Natural killer cell treated with Interleukin-12 subunit alpha and Interleukin-12 subunit beta and Interleukin-15 and Interleukin-18, amount 100 ng/mL, for 72 hours (primary cell): Measurements from ENCODE around the gene CCDC71L. TPM values are rescaled to one million over a fixed set of nuclear protein-coding genes. Genes with fewer than 3 reads are reported as not detected.

Source experiments
- ATAC-seq, 2 donors: fragments of 150-1000 bp; cut with Tn5 transposase in 1 of 2; sonication (Bioruptor Pico), chemical (Tn5 transposase) in 1 of 2; 2 replicates each; pipeline ENCODE4 v1.10.0; 2021
- DNase-seq: peaks from one replicate; pipeline ENCODE4 v3.0.0; 2022; ENCODE audit warnings: low spot score
- H3K27ac Mint-ChIP-seq, 2 donors: 1 replicate in 1 of 2; 2 replicates in 1 of 2; pipeline ENCODE4 v1.8.0; 2022; ENCODE audit warnings: mixed read lengths in 2 of 2, mild to moderate bottlenecking in 1 of 2, moderate library complexity in 1 of 2
- H3K27me3 Mint-ChIP-seq, 2 donors: 1 replicate in 1 of 2; 2 replicates in 1 of 2; pipeline ENCODE4 v1.8.0; 2022; ENCODE audit warnings: mixed read lengths in 2 of 2
- H3K36me3 Mint-ChIP-seq: one replicate; pipeline ENCODE4 v1.8.0; 2022; ENCODE audit warnings: mixed read lengths
- H3K4me1 Mint-ChIP-seq, 2 donors: 1 replicate in 1 of 2; 2 replicates in 1 of 2; pipeline ENCODE4 v1.8.0; 2022; ENCODE audit warnings: low read depth in 2 of 2, mixed read lengths in 2 of 2, mild to moderate bottlenecking in 1 of 2
- H3K4me3 Mint-ChIP-seq: one replicate; pipeline ENCODE4 v1.8.0; 2022; ENCODE audit warnings: mixed read lengths
- H3K9me3 Mint-ChIP-seq: 2 replicates; pipeline ENCODE4 v1.8.0; 2022; ENCODE audit warnings: mixed read lengths
- total RNA-seq, 2 donors: library from RNA; stranded (reverse); gene quantifications; one replicate each; pipeline ENCODE4 v1.2.3, GENCODE V29; 2022

The CCDC71L gene
- total RNA-seq, 2 donors from 2014 or later: 28.0 to 42.7 TPM

DNA sequence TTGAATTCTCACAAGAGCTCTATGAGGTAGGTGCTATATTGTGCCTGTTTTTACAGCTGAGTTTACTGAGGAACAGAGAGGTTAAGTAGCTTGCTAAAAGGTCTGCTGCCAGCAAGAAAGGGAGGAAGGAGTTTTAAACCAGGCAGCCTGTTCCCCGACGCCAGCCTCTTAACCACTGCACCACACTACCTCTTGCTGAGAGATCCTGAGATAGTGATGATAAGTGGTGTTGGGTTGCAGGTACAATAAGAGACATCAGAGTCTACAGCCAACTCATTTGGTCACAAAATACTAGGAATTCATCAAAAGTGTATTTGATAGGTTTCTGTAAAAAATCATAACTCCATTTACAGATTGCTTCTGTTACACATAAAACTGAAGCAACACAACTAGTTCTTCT lies 8.0 kb downstream of the CCDC71L start:
- DNase-seq: no peak

DNA sequence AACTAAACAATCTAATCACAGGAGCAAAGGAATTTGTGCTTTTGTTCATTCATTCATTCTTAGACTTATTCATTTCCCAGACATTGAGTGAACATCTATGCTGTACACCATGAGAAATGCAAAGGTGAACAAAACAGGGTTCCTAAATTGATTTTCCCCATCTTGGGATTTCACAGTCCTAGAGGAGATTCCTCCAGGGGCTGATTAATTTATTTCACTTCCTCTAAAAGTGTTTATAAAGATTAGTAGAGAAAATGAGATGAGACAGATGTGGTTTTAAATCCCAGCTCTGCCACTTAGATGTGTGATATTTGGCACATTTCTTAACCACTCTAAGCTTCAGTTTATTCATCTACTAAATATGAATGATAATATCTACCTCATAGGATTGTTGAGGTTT lies 8.9 kb downstream of the CCDC71L start:
- DNase-seq (no peak), ATAC-seq (no peak)
- no peak overlapping the region for H3K27ac Mint-ChIP-seq
- H3K4me1 Mint-ChIP-seq: peaks cover under 1 to 9% of the 10 kb centered on the region in 2 donors
- no peaks in the 10 kb centered on the region for H3K36me3 Mint-ChIP-seq
- no peaks in the 10 kb centered on the region for H3K9me3 Mint-ChIP-seq
- peaks cover 28 to 34% of the 10 kb centered on the region in 2 donors for H3K27me3 Mint-ChIP-seq
- no peak overlapping the region for H3K4me3 Mint-ChIP-seq

More for the DNA sequence above, 8.0 kb downstream of the CCDC71L start:
- Mint-ChIP-seq H3K4me3 (no peak overlapping the region), H3K4me1 (peaks cover 6 to 15% of the 10 kb centered on the region in 2 donors), H3K9me3 (no peaks in the 10 kb centered on the region), H3K27me3 (peaks cover 26 to 32% of the 10 kb centered on the region in 2 donors), H3K36me3 (no peaks in the 10 kb centered on the region), H3K27ac (no peak overlapping the region)
- no peak for ATAC-seq

DNA sequence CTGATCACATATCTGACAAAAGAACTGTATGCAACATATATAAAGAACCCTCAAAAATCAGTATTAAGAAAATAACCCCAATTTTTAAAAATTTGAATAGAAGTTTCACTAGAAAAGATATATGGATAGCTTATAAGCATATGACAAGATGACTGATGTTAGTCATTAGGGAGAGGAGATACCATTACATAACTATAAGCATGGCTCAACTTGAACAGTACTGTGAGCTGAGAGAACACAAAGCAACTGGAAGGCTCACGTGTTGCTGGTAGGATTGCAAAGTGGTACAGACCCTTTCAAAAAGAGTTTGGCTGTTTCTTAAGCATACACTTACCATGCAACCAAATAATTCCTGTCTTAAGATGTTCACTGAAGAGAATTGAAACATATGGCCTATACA lies 14.7 kb downstream of the CCDC71L start:
- Mint-ChIP-seq H3K36me3 (no peaks in the 10 kb centered on the region), H3K27ac (no peak overlapping the region), H3K9me3 (no peaks in the 10 kb centered on the region), H3K4me1 (no peaks in the 10 kb centered on the region), H3K4me3 (no peak overlapping the region), H3K27me3 (peaks cover 14 to 21% of the 10 kb centered on the region in 2 donors)
- DNase-seq (no peak), ATAC-seq (no peak)

DNA sequence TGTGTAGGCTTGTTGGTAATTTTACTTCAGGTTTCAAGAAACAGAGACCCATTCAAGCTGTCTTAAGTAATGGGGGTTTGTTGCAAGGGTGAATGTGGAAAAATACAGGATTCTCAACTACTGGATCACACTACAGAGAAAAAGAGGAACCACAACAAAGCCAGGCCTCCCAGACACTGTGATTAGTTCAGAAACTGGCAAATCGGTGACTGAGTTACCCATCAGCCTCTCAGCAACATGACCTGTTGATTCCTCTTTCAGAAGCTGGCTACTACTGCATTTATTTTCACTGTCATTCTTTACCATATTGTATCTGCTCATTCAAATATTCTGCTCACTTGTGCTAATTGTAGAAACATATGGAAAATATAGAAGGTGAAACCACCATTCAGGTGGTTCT lies 16.0 kb downstream of the CCDC71L start:
- peaks cover 18 to 32% of the 10 kb centered on the region in 2 donors for H3K27me3 Mint-ChIP-seq
- no peaks in the 10 kb centered on the region for H3K9me3 Mint-ChIP-seq
- no peak overlapping the region for H3K4me3 Mint-ChIP-seq
- H3K4me1 Mint-ChIP-seq: no peaks in the 10 kb centered on the region
- ATAC-seq: no peak
- no peak overlapping the region for H3K27ac Mint-ChIP-seq
- no peaks in the 10 kb centered on the region for H3K36me3 Mint-ChIP-seq
- DNase-seq: no peak

DNA sequence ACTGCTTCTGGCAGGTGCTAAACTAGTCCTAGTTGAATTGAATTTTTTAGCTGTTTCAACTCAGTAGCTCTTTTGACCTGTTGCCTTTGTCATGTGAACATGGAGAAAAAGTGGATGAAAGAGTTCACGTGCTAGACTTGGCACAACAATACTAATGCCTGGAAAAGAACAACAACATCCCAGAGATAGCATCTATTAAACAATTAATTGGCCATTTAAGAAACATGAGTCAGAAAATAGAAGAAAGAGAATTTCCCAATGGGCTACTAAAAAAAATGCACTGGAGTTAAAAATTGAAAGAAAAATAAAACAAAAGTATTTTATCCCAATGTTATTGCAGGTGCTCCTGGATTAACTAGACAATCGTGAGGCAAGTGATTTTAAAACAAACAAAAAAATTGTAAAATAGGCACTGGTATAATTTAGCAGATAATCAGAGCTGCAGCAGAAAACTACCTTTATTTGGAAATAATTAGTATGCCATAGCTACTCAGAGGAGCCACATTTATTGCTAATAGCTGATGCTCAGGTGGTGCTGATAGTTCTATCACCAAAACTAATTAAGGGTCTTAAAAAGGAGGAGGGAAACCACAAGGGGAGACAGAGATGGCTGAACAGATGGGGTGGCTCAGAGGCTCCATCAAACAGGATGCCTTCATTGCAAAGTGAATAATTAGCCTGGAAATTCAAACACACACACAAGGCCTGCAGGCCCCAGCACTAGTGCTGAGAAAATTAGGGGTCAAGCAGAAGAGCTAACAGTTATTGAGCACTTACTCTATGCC lies 17.6 kb downstream of the CCDC71L start:
- H3K9me3 Mint-ChIP-seq: no peaks in the 10 kb centered on the region
- H3K4me3 Mint-ChIP-seq: no peak overlapping the region
- ATAC-seq (no peak), DNase-seq (no peak)
- H3K4me1 Mint-ChIP-seq: no peaks in the 10 kb centered on the region
- peaks cover 27 to 43% of the 10 kb centered on the region in 2 donors for H3K27me3 Mint-ChIP-seq
- no peak overlapping the region for H3K27ac Mint-ChIP-seq
- H3K36me3 Mint-ChIP-seq: no peaks in the 10 kb centered on the region

DNA sequence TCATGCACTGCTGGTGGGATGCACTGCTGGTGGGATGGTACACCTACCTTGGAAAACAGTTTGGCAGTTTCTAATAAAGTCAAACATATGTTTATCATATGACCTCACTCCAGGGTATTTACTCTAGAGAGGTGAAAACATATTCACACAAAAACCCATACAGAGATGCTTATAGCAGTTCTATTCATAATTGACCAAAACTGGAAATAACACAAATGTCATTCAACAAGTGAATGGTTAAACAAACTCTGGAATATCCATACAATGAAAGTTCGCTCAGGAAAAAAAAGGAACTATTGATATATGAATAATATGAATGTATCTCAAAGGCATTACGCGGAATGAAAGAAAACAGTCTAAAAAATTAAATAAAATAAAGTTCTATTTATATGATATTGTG lies 19.5 kb downstream of the CCDC71L start:
- Mint-ChIP-seq H3K27me3 (peaks cover 27 to 38% of the 10 kb centered on the region in 2 donors), H3K27ac (no peak overlapping the region), H3K4me1 (no peaks in the 10 kb centered on the region), H3K36me3 (no peaks in the 10 kb centered on the region), H3K4me3 (no peak overlapping the region), H3K9me3 (no peaks in the 10 kb centered on the region)
- DNase-seq (no peak), ATAC-seq (no peak)

DNA sequence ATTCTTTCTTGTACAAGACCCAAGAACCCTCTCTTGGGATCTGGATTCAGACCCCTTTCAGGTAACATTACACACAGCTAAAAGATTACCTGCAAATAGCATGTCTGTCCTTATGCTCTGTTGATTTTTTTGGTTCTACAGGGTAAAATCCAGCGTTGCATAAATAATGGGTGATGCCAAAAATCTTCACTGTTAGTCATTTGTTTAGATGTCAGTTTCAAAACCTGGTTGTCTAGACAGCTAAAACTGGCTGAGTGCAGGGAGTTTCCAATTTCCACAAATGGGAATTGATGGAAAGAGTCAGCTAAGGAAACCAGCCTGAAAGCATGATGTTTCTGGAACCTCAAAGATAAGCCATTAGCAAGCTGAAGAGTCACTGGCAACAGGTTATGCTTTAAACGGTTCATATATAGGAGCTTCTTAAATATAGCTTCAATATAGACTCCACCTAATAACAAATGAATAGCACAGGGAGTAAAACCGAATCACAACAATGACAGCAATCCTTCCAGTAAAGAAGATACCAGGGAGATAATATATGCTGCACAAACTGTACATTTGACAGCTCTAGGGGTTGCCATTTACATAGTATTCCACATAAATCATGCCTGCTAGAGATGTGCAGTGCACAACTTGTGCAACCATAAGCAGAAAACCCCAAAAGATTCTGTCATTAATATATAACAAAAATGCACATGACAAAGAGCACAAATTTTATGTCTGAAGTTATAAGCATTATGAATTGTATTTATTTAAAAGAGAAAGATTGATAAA lies 20.4 kb downstream of the CCDC71L start:
- no peak overlapping the region for H3K4me3 Mint-ChIP-seq
- H3K36me3 Mint-ChIP-seq: no peaks in the 10 kb centered on the region
- H3K27ac Mint-ChIP-seq: no peak overlapping the region
- DNase-seq (no peak), ATAC-seq (no peak)
- H3K4me1 Mint-ChIP-seq: no peaks in the 10 kb centered on the region
- H3K9me3 Mint-ChIP-seq: no peaks in the 10 kb centered on the region
- peaks cover 28 to 47% of the 10 kb centered on the region in 2 donors for H3K27me3 Mint-ChIP-seq

DNA sequence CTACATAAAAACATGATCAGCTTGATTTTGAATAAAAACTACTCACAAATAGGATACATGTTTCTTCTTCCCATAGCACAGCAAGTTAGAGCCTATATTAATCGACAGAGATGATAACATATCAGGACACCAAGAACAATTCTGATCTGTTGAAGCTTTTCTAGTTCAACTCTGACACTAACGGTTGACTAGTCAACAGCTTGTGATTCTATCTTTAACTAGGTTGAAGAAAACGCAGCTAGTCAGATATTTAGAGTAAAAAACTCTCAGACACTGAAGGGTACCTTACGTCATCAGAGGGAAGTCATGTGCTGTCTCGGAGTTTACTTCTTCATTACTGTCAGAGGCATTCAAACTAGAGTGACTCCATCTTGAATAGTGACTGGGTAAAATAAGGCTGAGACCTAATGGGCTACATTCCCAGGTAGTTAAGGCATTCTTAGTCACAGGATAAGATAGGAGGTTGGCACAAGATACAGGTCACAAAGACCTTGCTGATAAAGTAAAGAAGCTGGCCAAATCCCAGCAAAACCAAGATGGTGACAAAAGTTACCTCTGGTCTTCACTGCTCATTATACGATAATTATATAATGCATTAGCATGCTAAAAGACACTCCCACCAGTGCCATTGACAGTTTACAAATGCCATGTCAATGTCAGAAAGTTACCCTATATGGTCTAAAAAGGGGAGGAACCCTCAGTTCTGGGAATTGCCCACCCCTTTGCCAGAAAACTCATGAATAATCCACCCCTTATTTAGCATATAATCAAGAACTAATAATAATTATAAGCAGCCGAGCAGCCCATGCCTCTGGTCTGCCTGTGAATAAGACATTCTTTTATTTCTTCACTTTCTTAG lies 21.3 kb downstream of the CCDC71L start:
- Mint-ChIP-seq H3K36me3 (no peaks in the 10 kb centered on the region), H3K27ac (no peak overlapping the region), H3K4me1 (no peaks in the 10 kb centered on the region), H3K9me3 (no peaks in the 10 kb centered on the region), H3K4me3 (no peak overlapping the region), H3K27me3 (peaks cover 28 to 50% of the 10 kb centered on the region in 2 donors)
- ATAC-seq (no peak), DNase-seq (no peak)

DNA sequence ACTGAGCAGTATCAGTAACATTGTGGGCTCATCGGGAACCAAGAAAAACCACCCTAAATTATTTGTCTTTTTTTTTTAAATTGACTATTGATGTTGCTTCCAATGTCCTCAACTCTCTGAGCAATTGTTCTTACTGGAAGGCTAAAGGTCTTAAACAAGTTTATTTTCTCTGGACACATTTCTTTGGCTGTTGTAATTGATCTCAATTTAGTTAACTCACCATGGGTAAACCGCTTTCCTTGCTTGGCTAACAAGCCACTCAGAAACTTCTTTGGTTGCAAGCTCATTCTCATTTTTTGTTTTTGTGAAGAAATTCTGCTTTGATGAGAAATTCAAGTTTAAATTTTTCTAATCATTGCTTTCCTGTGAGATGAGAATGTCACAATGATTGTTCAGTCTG lies 25.5 kb downstream of the CCDC71L start:
- DNase-seq (no peak), ATAC-seq (no peak)
- H3K36me3 Mint-ChIP-seq: no peaks in the 10 kb centered on the region
- no peaks in the 10 kb centered on the region for H3K9me3 Mint-ChIP-seq
- no peak overlapping the region for H3K27ac Mint-ChIP-seq
- H3K4me3 Mint-ChIP-seq: no peak overlapping the region
- H3K4me1 Mint-ChIP-seq: no peaks in the 10 kb centered on the region
- peaks cover 21 to 29% of the 10 kb centered on the region in 2 donors for H3K27me3 Mint-ChIP-seq

DNA sequence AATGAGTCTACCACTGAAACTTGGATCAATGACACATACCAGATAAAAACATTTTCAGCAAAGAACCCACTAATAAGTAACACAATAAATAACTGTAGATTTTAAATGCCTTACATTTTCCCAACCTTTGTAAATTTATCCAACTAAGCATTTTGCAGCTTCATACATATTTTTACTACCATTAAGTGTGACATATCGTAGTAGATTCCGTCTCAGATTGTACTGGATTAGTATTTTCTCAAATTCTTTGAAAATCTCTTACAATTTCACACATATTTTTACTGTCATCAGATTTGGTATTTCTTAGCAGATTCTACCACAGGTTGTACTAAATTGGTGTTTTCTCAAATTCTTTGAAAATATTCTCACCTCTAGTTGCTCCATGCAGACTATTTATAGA lies 26.0 kb downstream of the CCDC71L start:
- no peaks in the 10 kb centered on the region for H3K4me1 Mint-ChIP-seq
- H3K27me3 Mint-ChIP-seq: peaks cover 18 to 25% of the 10 kb centered on the region in 2 donors
- no peak for DNase-seq
- no peak overlapping the region for H3K27ac Mint-ChIP-seq
- H3K4me3 Mint-ChIP-seq: no peak overlapping the region
- H3K36me3 Mint-ChIP-seq: no peaks in the 10 kb centered on the region
- ATAC-seq: no peak
- no peaks in the 10 kb centered on the region for H3K9me3 Mint-ChIP-seq

DNA sequence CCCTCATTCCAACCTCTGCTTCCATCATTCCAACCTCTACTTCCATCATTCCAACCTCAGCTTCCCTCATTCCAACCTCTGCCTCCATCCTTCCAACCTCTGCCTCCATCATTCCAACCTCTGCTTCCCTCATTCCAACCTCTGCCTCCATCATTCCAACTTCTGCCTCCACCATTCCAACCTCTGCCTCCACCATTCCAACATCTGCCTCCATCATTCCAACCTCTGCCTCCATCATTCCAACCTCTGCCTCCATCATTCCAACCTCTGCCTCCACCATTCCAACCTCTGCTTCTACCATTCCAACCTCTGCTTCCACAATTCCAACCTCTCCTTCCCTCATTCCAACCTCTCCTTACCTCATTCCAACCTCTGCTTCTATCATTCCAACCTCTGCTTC lies 30.3 kb downstream of the CCDC71L start:
- Mint-ChIP-seq H3K27ac (no peak overlapping the region), H3K9me3 (no peaks in the 10 kb centered on the region), H3K4me1 (peaks cover 0 to 3% of the 10 kb centered on the region in 2 donors), H3K36me3 (no peaks in the 10 kb centered on the region), H3K4me3 (no peak overlapping the region), H3K27me3 (peaks cover 0 to 5% of the 10 kb centered on the region in 2 donors)
- DNase-seq (no peak), ATAC-seq (no peak)

DNA sequence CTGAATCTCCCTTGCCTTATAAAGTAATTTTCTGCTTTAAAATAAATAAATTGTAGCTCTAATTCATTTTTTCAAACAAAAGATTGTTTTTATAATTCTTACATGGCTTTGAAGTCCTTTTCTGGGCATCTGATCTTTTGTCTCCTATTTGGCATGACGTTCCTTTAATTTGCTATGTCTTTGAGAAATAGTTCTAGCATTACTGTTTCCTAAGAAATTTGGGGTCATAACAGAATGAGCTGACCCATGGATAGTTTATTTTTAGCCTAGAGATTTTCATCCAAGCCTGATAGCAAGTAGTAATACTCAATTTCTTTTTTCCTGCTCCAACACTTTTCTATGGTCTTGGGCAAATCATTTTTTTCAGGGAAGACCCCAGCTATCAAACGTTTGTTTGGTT lies 31.4 kb downstream of the CCDC71L start:
- H3K9me3 Mint-ChIP-seq: no peaks in the 10 kb centered on the region
- no peaks in the 10 kb centered on the region for H3K36me3 Mint-ChIP-seq

DNA sequence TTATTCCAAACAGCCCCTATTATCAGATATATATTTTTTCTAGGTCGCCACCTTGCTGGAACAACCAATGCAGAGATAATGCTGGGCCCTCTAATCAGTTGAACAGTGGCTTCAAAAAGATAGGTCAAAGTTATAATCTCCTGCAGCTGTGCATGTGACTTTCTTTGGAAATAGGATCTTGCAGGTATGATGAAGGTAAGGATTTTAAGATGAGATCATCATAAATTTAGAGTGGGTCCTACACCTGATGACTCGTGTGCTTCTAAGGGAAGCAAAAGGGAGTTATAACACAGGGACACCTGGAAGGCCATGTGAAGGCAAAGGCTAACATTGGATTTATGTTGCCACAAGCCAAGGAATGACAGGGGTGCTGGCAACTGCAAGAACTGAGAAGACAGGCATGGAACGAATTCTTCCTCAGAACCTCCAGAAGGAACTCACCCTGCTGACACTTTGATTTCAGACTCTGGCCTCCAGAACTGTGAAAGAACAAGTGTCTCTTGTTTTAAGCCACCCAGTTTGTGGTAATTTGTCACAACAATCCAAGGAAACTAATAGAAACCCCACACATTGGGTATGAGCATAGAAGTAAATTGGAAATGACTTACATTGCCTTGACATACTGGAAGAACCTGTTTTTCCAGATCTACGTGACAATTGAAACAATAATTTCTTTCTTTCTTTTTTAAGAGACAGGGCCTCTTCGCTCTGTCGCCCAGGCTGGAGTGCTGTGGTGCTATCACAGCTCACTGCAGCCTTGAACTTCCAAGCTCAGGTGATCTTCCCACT lies 34.4 kb downstream of the CCDC71L start:
- ATAC-seq: no peak
- H3K36me3 Mint-ChIP-seq: no peaks in the 10 kb centered on the region
- peaks cover 0 to 6% of the 10 kb centered on the region in 2 donors for H3K27me3 Mint-ChIP-seq
- no peak overlapping the region for H3K4me3 Mint-ChIP-seq
- no peak for DNase-seq
- no peaks in the 10 kb centered on the region for H3K9me3 Mint-ChIP-seq
- H3K4me1 Mint-ChIP-seq: peaks cover 0 to 4% of the 10 kb centered on the region in 2 donors
- no peak overlapping the region for H3K27ac Mint-ChIP-seq

More for the DNA sequence above, 31.4 kb downstream of the CCDC71L start:
- no peak for DNase-seq
- ATAC-seq: no peak
- H3K27me3 Mint-ChIP-seq: peaks cover 0 to 3% of the 10 kb centered on the region in 2 donors
- peaks cover 0 to 4% of the 10 kb centered on the region in 2 donors for H3K4me1 Mint-ChIP-seq
- no peak overlapping the region for H3K4me3 Mint-ChIP-seq
- H3K27ac Mint-ChIP-seq: no peak overlapping the region
